GM13977 (cell line): ENCODE measurements around the gene DLGAP3.

Experiments
- DNase-seq: peaks from one replicate; pipeline ENCODE4 v3.0.0; 2012; ENCODE audit warnings: low spot score
- in situ Hi-C: fragments of 300-500 bp; cut with MboI; formaldehyde crosslinking; loops from one replicate; pipeline ENCODE4 v1.12.0; 2022; ENCODE audit warnings: low sequenced_read_pairs, low pct_unique_long_range_greater_than_20kb, mixed read lengths, inconsistent platforms; ENCODE audit not compliant: unreplicated experiment
- TF ChIP-seq, protein P1 (sequence below): IDR thresholded peaks from 2 replicates; pipeline ENCODE4 v1.5.1; 2012; ENCODE audit warnings: mild to moderate bottlenecking, control low read depth; ENCODE audit not compliant: insufficient read depth; ENCODE audit errors: extremely low read depth, missing control alignments

DLGAP3 gene

DNA sequence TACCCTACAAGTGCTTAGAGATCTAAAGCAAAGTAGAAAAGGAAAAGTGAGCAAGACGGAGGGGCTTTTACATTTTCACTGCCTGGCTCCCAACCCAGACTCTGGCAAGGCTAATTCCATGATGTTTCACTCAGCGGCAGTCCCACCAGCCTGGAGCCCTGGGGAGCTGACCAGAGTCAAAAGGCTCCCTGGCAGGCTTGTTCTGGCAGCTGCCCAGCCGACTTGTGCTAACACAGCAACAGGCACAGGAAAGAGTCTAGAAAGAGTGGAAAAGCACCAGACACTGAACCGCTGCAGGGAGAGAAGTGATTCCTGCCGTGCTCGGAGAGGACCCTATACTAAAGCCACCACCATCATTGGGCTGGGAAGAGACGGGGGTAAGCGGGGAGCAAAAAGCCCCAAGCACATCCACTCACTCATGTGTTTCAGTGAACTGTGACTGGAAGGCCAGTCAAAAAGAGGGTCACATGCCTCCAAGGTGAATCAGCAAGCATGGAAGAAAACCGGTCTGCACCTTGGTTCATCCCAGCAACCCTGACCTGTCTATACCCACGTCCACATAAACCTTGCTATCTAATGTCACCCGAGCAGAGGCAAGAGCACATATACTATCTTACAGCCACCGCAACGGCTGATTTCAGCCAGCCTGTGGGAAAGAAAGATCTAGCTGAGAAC is 77.9 kb downstream of the DLGAP3 start:
- DNase-seq: no peak
- TF ChIP-seq, protein P1, sequence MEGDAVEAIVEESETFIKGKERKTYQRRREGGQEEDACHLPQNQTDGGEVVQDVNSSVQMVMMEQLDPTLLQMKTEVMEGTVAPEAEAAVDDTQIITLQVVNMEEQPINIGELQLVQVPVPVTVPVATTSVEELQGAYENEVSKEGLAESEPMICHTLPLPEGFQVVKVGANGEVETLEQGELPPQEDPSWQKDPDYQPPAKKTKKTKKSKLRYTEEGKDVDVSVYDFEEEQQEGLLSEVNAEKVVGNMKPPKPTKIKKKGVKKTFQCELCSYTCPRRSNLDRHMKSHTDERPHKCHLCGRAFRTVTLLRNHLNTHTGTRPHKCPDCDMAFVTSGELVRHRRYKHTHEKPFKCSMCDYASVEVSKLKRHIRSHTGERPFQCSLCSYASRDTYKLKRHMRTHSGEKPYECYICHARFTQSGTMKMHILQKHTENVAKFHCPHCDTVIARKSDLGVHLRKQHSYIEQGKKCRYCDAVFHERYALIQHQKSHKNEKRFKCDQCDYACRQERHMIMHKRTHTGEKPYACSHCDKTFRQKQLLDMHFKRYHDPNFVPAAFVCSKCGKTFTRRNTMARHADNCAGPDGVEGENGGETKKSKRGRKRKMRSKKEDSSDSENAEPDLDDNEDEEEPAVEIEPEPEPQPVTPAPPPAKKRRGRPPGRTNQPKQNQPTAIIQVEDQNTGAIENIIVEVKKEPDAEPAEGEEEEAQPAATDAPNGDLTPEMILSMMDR: no peak

DNA sequence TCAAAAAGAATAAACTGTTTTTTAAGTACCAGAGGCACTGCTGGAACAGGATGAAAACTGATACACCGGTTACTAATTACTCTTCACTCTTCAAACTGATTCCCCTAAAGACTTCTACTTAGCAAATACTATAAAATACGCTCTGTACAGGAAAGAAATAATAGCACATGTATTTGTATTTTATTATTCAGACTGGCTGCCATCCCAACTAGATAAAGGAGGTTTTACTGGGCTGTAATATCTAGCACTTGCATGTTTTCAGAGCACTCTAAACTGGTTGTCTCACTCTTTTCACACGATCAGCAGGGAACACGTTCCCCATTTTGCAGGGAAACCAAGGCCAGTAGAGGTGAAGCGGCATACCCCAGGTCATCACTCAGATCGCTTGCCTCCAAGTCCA is 79.1 kb downstream of the DLGAP3 start:
- in situ Hi-C loops: no loop called here
- TF ChIP-seq, protein P1: no peak
- DNase-seq: no peak

More for the DNA sequence above, 77.9 kb downstream of the DLGAP3 start:
- in situ Hi-C loops: no loop called here

DNA sequence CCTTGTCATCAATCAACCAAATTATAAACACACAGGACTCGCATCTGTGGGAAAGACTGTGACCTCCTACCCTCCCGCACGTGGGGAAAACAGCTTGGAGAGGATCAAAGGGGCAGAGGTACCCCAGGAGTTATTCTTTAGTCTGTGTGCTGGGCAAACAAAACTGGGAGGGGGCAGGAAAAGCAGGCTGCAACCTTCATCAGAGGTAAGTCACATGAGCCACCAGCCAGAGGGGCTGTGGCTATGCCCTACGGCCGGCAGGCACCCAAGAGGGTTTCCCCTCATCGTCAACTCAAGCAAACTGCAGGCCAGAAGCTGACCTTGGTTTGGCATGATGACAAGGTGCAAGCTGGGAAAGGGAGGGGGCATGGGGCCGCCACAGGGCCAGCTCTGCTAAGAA is 82.4 kb downstream of the DLGAP3 start:
- in situ Hi-C loops: no loop called here

DNA sequence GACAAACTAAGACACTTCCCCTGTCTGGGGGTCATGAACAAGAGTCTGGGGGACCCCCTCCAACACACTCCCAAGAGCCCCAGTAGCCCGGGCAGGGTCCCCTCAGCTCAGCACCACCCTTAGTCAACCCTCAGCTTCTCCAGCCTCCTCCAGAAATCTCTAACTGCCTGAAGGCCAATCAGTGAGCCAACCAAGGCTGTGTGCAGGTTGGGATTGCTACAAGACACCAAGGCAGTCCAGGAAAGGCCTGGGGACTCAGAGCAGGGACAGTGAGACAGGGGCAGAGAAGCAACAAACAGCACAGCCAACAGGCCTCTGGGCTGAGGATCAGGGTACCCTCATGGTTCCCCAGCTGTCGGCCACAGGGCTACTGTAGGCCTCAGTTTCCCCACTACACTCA is 83.2 kb downstream of the DLGAP3 start:
- in situ Hi-C loops: no loop called here
- no peak for DNase-seq
- TF ChIP-seq, protein P1: no peak

More for the DNA sequence above, 82.4 kb downstream of the DLGAP3 start:
- TF ChIP-seq, protein P1: no peak
- no peak for DNase-seq

DNA sequence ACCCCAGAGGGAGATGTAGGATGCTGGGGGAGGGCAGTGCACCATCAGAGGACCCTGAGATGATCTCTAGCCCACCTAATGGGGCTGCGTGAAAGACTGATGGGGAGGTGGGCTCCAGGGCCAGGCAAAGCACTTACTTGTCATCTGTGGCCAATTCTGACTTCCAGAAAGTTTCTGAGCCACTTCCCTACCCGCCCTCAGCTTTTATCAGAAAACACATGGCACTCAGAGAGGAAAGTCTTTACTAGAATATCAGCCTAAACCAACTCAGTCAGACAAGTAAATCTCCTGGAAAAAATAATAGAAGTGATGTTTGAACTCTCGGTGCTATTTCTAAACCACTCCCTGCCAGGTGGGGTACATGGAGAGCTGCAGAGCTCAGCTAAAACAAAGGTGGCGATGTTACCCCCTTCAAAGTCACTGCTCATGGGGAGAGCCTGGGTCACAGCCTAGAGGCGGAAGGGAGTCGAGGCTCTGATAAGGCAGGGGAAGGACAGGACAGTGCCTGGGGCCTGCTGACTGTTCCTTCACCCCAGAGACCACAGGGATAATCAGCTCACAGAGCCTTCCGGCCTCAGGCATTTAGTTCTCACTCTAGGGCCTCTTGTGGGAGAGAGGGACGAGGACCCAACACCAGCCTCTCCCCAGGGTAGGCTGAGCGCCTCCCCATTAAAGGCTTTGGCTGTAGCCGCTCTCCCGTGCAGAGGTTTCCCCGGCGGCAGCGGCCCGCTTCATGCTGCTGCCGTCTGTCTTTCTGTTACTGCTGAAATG is 84.1 kb downstream of the DLGAP3 start:
- DNase-seq: no peak
- in situ Hi-C loops: no loop called here
- TF ChIP-seq, protein P1: no peak

DNA sequence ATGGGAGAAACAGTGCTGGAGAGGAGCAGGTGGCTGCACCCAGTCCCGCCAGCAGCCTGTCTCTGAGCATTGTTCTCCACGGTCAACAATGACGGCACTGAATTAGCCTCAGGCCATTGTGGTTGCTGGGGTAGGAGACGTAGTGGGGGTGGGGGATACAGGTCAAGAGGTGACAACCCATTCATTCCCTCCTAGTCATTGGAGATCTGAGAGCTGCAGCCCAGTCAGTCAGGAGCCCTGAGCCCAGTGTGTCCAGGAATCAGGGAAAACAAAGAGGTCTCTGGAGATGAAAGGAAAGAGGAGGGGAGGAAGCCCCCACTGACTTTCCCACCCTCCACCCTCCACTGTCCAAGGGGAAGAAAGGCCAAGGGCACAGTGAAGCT is 85.2 kb downstream of the DLGAP3 start:
- in situ Hi-C loops: no loop called here
- TF ChIP-seq, protein P1: no peak
- no peak for DNase-seq
